ENCODE data around the gene EWSR1. TPM values are rescaled to one million over a fixed set of nuclear protein-coding genes. Genes with fewer than 3 reads are reported as not detected.

EWSR1 gene
- polyA plus RNA-seq, 3 donors, result 81.2 to 280 (median 136) TPM

- WGBS (ENCODE audit: insufficient coverage), result 97% methylated on average over 12 of the region's 23 CpGs
- peaks cover 52% of the 10 kb centered on the region for H4K20me1 ChIP-seq (ENCODE audit: insufficient read depth, low read length)
- Mint-ChIP-seq H3K27me3 (ENCODE audit: low read depth in 3 of 3) (peaks cover 0 to 3% (median 0%) of the 10 kb centered on the region in 3 donors), H3K9me3 (no peaks in the 10 kb centered on the region), H3K4me3 (no peak overlapping the region), H3K36me3 (peaks cover 92 to 100% of the 10 kb centered on the region in 2 donors), H3K4me1 (no peaks in the 10 kb centered on the region), H3K27ac (peak overlapping the region in 4 of 7 donors; percentile 26 to 77 (median 42))
- H3K27ac ChIP-seq (ENCODE audit: low read depth in 1 of 2, low read length in 2 of 2), result no peak overlapping the region
- no peaks in the 10 kb centered on the region for H3K9me3 ChIP-seq (replicated peaks in 1 of 2; ENCODE audit: control insufficient read depth in 1 of 2, insufficient read depth in 1 of 2, low read length in 2 of 2)
- H3K9ac ChIP-seq (ENCODE audit: insufficient read depth, low read length, poor library complexity, severe bottlenecking), result no peak overlapping the region
- H3K4me3 ChIP-seq (replicated peaks in 1 of 3; ENCODE audit: low read depth in 2 of 3, low read length in 3 of 3), result no peak overlapping the region
- peaks cover 96 to 100% of the 10 kb centered on the region in 2 donors for H3K36me3 ChIP-seq (replicated peaks in 1 of 2; ENCODE audit: control insufficient read depth in 1 of 2, insufficient read depth in 2 of 2, low read length in 2 of 2)
- no peaks in the 10 kb centered on the region for H3K79me2 ChIP-seq (ENCODE audit: insufficient read depth, low read length)
- no peak overlapping the region for H3K4me2 ChIP-seq (replicated peaks; ENCODE audit: extremely low read depth, low read length, poor library complexity, severe bottlenecking)
- H3K4me1 ChIP-seq (ENCODE audit: control insufficient read depth in 1 of 2, insufficient read depth in 2 of 2, low read length in 2 of 2), result no peaks in the 10 kb centered on the region
- DNase-seq, result no peak
- no peaks in the 10 kb centered on the region for H3K27me3 ChIP-seq (ENCODE audit: control insufficient read depth in 2 of 2, insufficient read depth in 2 of 2, low read length in 2 of 2)
- TF ChIP-seq CTCF (IDR thresholded peaks at IDR 0.05), result no peak
- no peak overlapping the region for H2AFZ ChIP-seq (ENCODE audit: insufficient read depth, low read depth, low read length, poor library complexity, severe bottlenecking)
- intact Hi-C loops (cut with micrococcal nuclease), result no loop called here
Observed at GRCh38 chr22:29339381-29340235, 71.5 kb downstream of the EWSR1 start.

- Mint-ChIP-seq H3K4me3 (no peak overlapping the region), H3K27ac (no peak overlapping the region), H3K4me1 (no peaks in the 10 kb centered on the region), H3K27me3 (ENCODE audit: low read depth in 3 of 3) (peaks cover 0 to 3% (median 0%) of the 10 kb centered on the region in 3 donors), H3K9me3 (no peaks in the 10 kb centered on the region), H3K36me3 (peaks cover 90 to 100% of the 10 kb centered on the region in 2 donors)
- H4K20me1 ChIP-seq (ENCODE audit: insufficient read depth, low read length), result peaks cover 43% of the 10 kb centered on the region
- intact Hi-C loops (cut with micrococcal nuclease), result no loop called here
- H2AFZ ChIP-seq (ENCODE audit: insufficient read depth, low read depth, low read length, poor library complexity, severe bottlenecking), result no peak overlapping the region
- H3K4me2 ChIP-seq (replicated peaks; ENCODE audit: extremely low read depth, low read length, poor library complexity, severe bottlenecking), result no peak overlapping the region
- H3K27me3 ChIP-seq (ENCODE audit: control insufficient read depth in 2 of 2, insufficient read depth in 2 of 2, low read length in 2 of 2), result no peaks in the 10 kb centered on the region
- no peaks in the 10 kb centered on the region for H3K4me1 ChIP-seq (ENCODE audit: control insufficient read depth in 1 of 2, insufficient read depth in 2 of 2, low read length in 2 of 2)
- no peak overlapping the region for H3K9ac ChIP-seq (ENCODE audit: insufficient read depth, low read length, poor library complexity, severe bottlenecking)
- no peak for TF ChIP-seq CTCF (IDR thresholded peaks at IDR 0.05)
- H3K27ac ChIP-seq (ENCODE audit: low read depth in 1 of 2, low read length in 2 of 2), result no peak overlapping the region
- 98% methylated on average over 8 of the region's 8 CpGs for WGBS (ENCODE audit: insufficient coverage)
- no peaks in the 10 kb centered on the region for H3K79me2 ChIP-seq (ENCODE audit: insufficient read depth, low read length)
- no peaks in the 10 kb centered on the region for H3K9me3 ChIP-seq (replicated peaks in 1 of 2; ENCODE audit: control insufficient read depth in 1 of 2, insufficient read depth in 1 of 2, low read length in 2 of 2)
- no peak for DNase-seq
- H3K4me3 ChIP-seq (replicated peaks in 1 of 3; ENCODE audit: low read depth in 2 of 3, low read length in 3 of 3), result no peak overlapping the region
- H3K36me3 ChIP-seq (replicated peaks in 1 of 2; ENCODE audit: control insufficient read depth in 1 of 2, insufficient read depth in 2 of 2, low read length in 2 of 2), result peaks cover 91 to 100% of the 10 kb centered on the region in 2 donors
Observed at GRCh38 chr22:29340566-29340965, 72.5 kb downstream of the EWSR1 start.
